Caco-2 (cell line): Measurements from ENCODE around the gene CAMKMT. TPM values are rescaled to one million over a fixed set of nuclear protein-coding genes. Genes with fewer than 3 reads are reported as not detected.

Source experiments
- BruUV-seq: library from RNA; stranded (reverse); fragments of 400-500 nt; replicated peaks from 2 replicates; lab custom pipeline; 2021; lab: Mats Ljungman, UMichigan
- CTCF ChIA-PET: fragments of 300-600 bp; sonication (Branson Sonifier 250); formaldehyde crosslinking; loops from one replicate; lab custom pipeline; 2022; ENCODE audit warnings: antibody characterized with exemption; lab: Charles Lee
- POLR2A ChIA-PET: fragments of 300-600 bp; sonication (Branson Sonifier 250); formaldehyde crosslinking; loops from one replicate; lab custom pipeline; 2022; ENCODE audit warnings: antibody characterized with exemption; lab: Charles Lee
- DNase-seq, 2 experiments: peaks; one replicate each; pipeline versions ENCODE4 v3.0.0 to v3.0.0-alpha.2; 2020 to 2022
- H3K27me3 ChIP-seq: replicated peaks from 2 replicates; pipeline ENCODE4 v1.6.0; 2011; ENCODE audit warnings: low read length; ENCODE audit not compliant: control insufficient read depth, insufficient read depth
- H3K36me3 ChIP-seq: 2 replicates; pipeline ENCODE4 v1.5.1; 2011; ENCODE audit warnings: low read length; ENCODE audit not compliant: control insufficient read depth, insufficient read depth
- H3K4me1 ChIP-seq: fragments of 250-450 bp; sonication (Bioruptor Pico); 2 replicates; pipeline ENCODE4 v1.5.1; 2020; ENCODE audit warnings: mild to moderate bottlenecking
- H3K4me3 ChIP-seq: 2 replicates; pipeline ENCODE4 v1.5.1; 2011; ENCODE audit warnings: low read depth, mild to moderate bottlenecking, control low read depth, low read length
- H3K9me3 ChIP-seq: fragments of 250-450 bp; sonication (Bioruptor Pico); 2 replicates; pipeline ENCODE4 v1.5.1; 2020; ENCODE audit warnings: mild to moderate bottlenecking, moderate library complexity
- H3K27ac Mint-ChIP-seq: one replicate; pipeline ENCODE4 v1.8.0; 2022; ENCODE audit warnings: mixed read lengths; ENCODE audit not compliant: unreplicated experiment
- H3K27me3 Mint-ChIP-seq: one replicate; pipeline ENCODE4 v1.8.0; 2022; ENCODE audit warnings: mixed read lengths; ENCODE audit not compliant: insufficient read depth, unreplicated experiment
- H3K36me3 Mint-ChIP-seq: one replicate; pipeline ENCODE4 v1.8.0; 2022; ENCODE audit warnings: mild to moderate bottlenecking, mixed read lengths; ENCODE audit not compliant: insufficient read depth, unreplicated experiment
- H3K4me1 Mint-ChIP-seq: one replicate; pipeline ENCODE4 v1.8.0; 2022; ENCODE audit warnings: low read depth, mixed read lengths; ENCODE audit not compliant: unreplicated experiment
- H3K4me3 Mint-ChIP-seq: one replicate; pipeline ENCODE4 v1.8.0; 2022; ENCODE audit warnings: mild to moderate bottlenecking, moderate library complexity, mixed read lengths; ENCODE audit not compliant: unreplicated experiment
- H3K9me3 Mint-ChIP-seq: one replicate; pipeline ENCODE4 v1.8.0; 2022; ENCODE audit warnings: mixed read lengths; ENCODE audit not compliant: unreplicated experiment
- intact Hi-C: fragments of 100-400 bp; cut with micrococcal nuclease; formaldehyde crosslinking; loops from one replicate; pipeline ENCODE4 v1.10.0; 2022; ENCODE audit not compliant: unreplicated experiment
- total RNA-seq: library from RNA; stranded (reverse); gene quantifications from 2 replicates; pipeline ENCODE4 v1.2.3, GENCODE V29; 2022
- TF ChIP-seq, protein P1 (sequence below), 2 experiments: fragments of 200-600 bp in 1 of 2; IDR thresholded peaks; 1 replicate in 1 of 2; 2 replicates in 1 of 2; pipeline versions ENCODE4 v1.5.1 to v1.8.0; 2011 to 2022; ENCODE audit warnings: antibody characterized with exemption in 1 of 2, control low read depth in 1 of 2, inconsistent platforms in 1 of 2, low read depth in 1 of 2, low read length in 1 of 2, mild to moderate bottlenecking in 1 of 2, moderate library complexity in 1 of 2; ENCODE audit not compliant: insufficient read depth in 1 of 2, severe bottlenecking in 1 of 2, unreplicated experiment in 1 of 2

The CAMKMT gene
- total RNA-seq, 1 experiment from 2014 or later, result 25.2 TPM

DNA sequence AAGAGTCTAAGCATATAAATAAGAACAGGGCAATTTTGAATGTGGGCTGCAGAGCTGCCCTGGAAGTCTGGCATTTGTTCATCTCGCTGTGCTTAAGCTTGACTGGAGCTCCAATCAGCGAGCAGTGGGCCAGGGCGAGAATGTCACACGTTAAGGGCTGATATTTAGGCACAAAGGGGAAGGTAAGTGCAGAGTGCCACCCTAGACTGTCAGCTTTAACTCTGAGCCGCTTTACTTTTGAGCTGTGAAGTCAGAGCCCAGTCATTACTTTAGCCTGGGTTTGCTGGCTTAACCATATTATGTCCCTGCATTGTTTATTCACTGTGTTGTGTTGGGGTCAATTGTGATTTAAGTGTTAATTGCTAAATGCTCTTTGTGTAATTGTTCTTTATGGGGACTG, 343.6 kb downstream of the CAMKMT start:
- Histone ChIP-seq H3K27me3 (no peaks in the 10 kb centered on the region), H3K4me3 (no peak overlapping the region), H3K4me1 (0 out of 2 replicates have a peak, but pooled peaks cover 3% of the 10 kb centered on the region), H3K9me3 (no peaks in the 10 kb centered on the region), H3K36me3 (no peaks in the 10 kb centered on the region)
- intact Hi-C loops, result no loop called here
- ChIA-PET CTCF (no interaction called here), POLR2A (no interaction called here)
- no peaks in the 10 kb centered on the region for H3K9me3 Mint-ChIP-seq
- H3K4me3 Mint-ChIP-seq, result no peak overlapping the region
- no peak overlapping the region for H3K27ac Mint-ChIP-seq
- no peak for DNase-seq
- H3K36me3 Mint-ChIP-seq, result no peaks in the 10 kb centered on the region
- peaks cover 11% of the 10 kb centered on the region for H3K4me1 Mint-ChIP-seq
- no peaks in the 10 kb centered on the region for H3K27me3 Mint-ChIP-seq
- BruUV-seq, result no TSS peak
- TF ChIP-seq, protein P1, sequence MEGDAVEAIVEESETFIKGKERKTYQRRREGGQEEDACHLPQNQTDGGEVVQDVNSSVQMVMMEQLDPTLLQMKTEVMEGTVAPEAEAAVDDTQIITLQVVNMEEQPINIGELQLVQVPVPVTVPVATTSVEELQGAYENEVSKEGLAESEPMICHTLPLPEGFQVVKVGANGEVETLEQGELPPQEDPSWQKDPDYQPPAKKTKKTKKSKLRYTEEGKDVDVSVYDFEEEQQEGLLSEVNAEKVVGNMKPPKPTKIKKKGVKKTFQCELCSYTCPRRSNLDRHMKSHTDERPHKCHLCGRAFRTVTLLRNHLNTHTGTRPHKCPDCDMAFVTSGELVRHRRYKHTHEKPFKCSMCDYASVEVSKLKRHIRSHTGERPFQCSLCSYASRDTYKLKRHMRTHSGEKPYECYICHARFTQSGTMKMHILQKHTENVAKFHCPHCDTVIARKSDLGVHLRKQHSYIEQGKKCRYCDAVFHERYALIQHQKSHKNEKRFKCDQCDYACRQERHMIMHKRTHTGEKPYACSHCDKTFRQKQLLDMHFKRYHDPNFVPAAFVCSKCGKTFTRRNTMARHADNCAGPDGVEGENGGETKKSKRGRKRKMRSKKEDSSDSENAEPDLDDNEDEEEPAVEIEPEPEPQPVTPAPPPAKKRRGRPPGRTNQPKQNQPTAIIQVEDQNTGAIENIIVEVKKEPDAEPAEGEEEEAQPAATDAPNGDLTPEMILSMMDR (IDR thresholded peaks at IDR 0.05; ENCODE audit: insufficient read depth in 1 of 2, low read depth in 1 of 2, low read length in 1 of 2, severe bottlenecking in 1 of 2, unreplicated experiment in 1 of 2), result no peak

DNA sequence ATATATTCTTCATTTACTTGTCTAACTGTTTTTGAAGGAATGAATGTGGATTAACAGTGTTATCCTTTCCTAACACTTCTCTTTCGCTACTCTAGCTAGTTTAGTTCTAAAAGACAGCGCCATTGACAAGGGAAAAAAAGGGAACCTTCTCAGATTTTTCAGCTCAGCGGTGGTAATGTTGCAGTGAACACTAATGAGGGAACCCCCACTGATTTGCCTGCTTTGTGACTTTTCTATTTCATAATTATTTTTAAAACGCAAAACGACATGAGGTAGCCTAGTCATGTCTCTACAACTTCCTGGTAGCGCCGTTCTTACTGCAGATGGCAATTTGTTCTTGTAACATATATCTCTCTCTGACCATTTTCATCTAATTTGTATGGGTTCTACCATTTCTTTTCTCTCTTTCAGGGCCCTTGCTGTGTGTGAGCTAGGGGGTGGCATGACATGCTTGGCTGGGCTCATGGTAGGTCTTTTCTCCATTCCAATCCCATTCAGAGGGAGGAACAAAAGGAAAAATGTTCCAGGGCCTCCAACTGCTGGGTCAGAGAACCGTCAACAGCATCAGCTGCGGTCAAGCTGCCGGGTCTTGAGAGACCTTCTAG, 344.2 kb downstream of the CAMKMT start:
- BruUV-seq, result no TSS peak
- intact Hi-C loops, result no loop called here
- no peaks in the 10 kb centered on the region for H3K36me3 ChIP-seq
- TF ChIP-seq, protein P1 (IDR thresholded peaks at IDR 0.05; ENCODE audit: insufficient read depth in 1 of 2, low read depth in 1 of 2, low read length in 1 of 2, severe bottlenecking in 1 of 2, unreplicated experiment in 1 of 2), result no peak
- no peaks in the 10 kb centered on the region for H3K27me3 ChIP-seq
- H3K4me3 ChIP-seq, result no peak overlapping the region
- no peak for DNase-seq
- H3K9me3 ChIP-seq, result no peaks in the 10 kb centered on the region
- Mint-ChIP-seq H3K27ac (no peak overlapping the region), H3K4me1 (peaks cover 11% of the 10 kb centered on the region), H3K4me3 (no peak overlapping the region), H3K36me3 (no peaks in the 10 kb centered on the region), H3K27me3 (no peaks in the 10 kb centered on the region), H3K9me3 (no peaks in the 10 kb centered on the region)
- POLR2A ChIA-PET, result no interaction called here
- CTCF ChIA-PET, result interaction anchor here (0.7 kb wide), 1 partner anchor 12 kb away, joined by 3 read pairs; no protein-coding TSS in a partner anchor
- 0 out of 2 replicates have a peak, but pooled peaks cover 3% of the 10 kb centered on the region for H3K4me1 ChIP-seq

DNA sequence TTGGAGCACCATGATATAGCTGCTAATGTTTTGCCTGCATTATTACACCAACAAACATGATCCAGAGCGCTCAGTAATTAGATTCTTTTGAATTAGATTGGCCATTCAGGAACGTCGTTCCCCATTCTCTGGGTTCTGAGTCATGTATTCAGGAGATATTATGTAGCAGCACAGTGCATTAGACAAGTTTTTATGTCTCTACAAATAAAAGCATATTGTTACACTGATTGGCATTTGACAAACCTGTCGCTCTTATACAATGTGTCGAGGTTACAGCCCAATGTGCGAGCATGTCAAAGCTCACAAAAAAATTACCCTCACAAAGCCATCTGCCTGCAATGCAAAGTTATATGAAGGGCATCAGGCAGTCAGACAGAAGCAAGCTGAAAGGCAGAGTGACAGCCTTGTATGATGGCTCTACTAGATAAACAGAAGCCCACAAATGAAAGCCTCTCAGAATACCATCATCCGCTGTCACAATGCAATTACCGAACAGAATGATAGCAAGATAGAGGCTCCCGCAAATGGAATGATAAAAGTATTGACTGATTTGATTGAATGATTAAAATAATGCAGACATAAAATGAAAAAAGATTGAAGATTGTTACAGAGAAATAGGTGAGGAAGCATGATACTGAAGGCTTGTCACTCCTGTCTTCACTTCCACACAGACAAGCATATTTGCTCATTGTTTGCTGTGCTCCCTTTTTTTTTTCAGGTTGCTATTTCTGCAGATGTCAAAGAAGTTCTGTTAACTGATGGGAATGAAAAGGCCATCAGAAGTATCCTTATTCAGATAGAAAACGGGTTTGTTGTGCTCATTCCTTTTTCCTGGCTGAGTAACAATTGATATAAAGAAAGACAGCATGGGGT, 345.2 kb downstream of the CAMKMT start:
- Mint-ChIP-seq H3K27ac (no peak overlapping the region), H3K27me3 (no peaks in the 10 kb centered on the region), H3K9me3 (no peaks in the 10 kb centered on the region), H3K36me3 (no peaks in the 10 kb centered on the region), H3K4me3 (no peak overlapping the region), H3K4me1 (peaks cover 11% of the 10 kb centered on the region)
- H3K4me3 ChIP-seq, result no peak overlapping the region
- no peaks in the 10 kb centered on the region for H3K27me3 ChIP-seq
- TF ChIP-seq, protein P1 (IDR thresholded peaks at IDR 0.05; ENCODE audit: insufficient read depth in 1 of 2, low read depth in 1 of 2, low read length in 1 of 2, severe bottlenecking in 1 of 2, unreplicated experiment in 1 of 2), result no peak
- ChIA-PET POLR2A (no interaction called here), CTCF (no interaction called here)
- DNase-seq, result no peak
- H3K36me3 ChIP-seq, result no peaks in the 10 kb centered on the region
- 0 out of 2 replicates have a peak, but pooled peaks cover 3% of the 10 kb centered on the region for H3K4me1 ChIP-seq
- no peaks in the 10 kb centered on the region for H3K9me3 ChIP-seq
- no TSS peak for BruUV-seq
- intact Hi-C loops, result no loop called here
